Stimulated activated CD4-positive, alpha-beta T cell treated with anti-CD3 and anti-CD28 coated beads, Interleukin-12 subunit alpha, Interleukin-12 subunit beta, amount 100 ng/mL, for 48 hours (primary cell): ENCODE measurements around the gene CXorf66.
"Not testable (repeated sequence)": the region's sequence is repeated elsewhere in the genome, so short reads cannot be mapped to it uniquely, and the experiment has no call there.

Experiments
- DNase-seq, 3 donors: peaks; one replicate each; pipeline ENCODE4 v3.0.0-alpha.2; 2020; ENCODE audit warnings: low read depth in 2 of 3, low spot score in 1 of 3

Gene CXorf66

DNA sequence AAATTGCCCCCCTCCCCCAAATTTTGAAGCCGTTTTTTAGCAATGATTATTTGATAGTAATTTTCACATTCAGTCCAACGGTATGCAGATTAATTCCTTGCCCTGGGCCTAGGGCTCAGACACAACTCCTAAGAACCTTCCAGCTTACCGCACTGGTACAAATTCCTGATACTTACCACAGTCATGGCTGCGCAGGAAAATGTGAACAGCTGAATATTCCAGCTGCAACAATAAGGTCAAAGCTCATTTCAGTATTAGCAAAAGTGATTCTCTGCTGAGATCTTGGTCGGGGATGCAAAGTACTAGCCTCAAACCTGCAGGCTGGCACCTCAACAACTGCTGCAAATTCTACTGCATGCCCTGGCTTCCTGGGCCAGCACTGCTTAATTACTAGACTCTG, 35.4 kb downstream of the CXorf66 start:
- DNase-seq, result no peak

DNA sequence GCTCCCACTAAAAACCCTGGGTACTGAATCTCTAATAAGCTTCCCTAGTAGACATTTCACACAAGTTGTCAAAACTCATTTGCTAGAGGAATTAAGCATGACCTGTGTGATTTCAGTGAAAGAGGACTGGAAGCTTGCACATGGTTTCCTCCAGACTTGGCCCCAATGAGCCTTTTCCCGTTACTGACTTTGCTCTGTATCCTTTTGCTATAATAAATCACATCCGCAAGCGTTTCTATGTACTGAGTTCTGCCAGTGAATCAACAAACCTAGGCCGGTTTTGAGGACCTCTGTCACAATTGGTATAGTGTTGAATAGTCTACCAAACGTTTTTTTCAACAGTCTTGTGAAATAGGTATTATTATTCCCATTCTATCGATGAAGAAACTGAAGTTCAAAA, 40.6 kb downstream of the CXorf66 start:
- DNase-seq, result no peak

DNA sequence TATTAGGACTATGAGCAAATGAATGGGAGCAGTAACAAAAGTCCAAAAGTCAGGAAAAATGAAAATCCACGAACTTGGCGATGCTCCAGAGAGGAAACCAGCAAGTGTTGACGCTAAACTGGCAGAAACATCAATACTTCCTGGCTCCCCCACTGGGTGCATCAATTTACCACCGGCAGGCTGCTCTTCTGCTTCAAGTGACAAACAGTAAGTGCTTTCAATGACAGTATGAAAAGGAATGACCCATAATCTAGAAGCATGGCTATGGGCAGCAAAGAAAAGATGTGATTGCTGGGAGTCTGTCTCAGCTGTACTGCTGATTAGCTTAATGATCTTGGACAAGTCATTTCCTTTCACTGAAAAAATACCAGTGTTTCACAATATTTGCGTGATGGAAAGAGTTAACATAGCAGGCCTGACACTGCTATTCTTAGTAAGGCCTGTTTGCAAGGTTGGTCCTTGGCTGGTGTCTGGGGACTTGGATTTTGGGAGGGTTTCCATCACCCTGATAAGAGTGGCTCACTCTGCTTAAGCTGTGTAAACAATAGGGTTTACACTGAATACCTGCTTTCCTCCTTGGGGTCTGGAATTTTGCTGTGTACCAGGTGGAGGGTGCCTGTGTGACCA, 41.1 kb downstream of the CXorf66 start:
- no peak for DNase-seq

GRCh38 chrX:139921142-139921541, 44.2 kb downstream of the CXorf66 start:
- DNase-seq, result not testable (repeated sequence)

DNA sequence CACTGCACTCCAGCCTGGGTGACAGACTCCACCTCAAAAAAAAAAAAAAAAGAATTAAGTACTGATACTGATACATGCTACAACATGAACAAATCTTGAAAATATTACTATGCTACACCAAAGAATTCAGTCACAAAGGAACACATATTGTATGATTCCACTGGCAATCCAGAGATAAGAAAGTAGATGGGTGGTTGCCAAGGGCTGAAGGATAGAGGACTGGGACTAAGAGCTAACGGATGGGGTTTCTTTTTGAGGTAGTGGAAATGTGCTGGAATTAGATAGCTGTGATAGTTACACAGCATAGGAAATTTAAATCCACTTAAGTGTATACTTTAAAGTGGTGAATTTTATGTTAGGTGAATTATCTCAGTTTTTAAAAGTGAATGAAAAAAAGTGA, 45.0 kb downstream of the CXorf66 start:
- no peak for DNase-seq

- DNase-seq, result no peak
Measured at GRCh38 chrX:139914421-139914820, 50.9 kb downstream of the CXorf66 start.

DNA sequence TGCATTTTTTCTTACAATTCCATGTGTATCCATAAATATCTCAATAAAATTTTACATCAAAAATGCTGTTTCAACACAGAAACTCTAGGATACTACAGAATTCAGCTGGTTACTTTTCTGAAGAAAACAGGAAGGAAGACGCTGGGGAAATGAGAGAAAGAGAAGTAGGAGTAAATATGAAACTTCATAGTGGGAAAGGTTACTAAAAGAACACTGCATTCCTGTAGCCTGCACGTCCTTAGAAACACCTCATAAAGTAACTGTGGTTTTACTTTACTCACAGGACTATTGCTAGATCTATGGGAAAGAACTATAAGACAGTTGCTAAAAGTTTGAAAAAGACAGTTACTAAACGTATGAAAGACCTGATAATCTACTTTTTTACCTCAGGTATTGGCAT, 55.6 kb downstream of the CXorf66 start:
- DNase-seq, result no peak

GRCh38 chrX:139907078-139907477, 58.2 kb downstream of the CXorf66 start:
- DNase-seq, result no peak

DNA sequence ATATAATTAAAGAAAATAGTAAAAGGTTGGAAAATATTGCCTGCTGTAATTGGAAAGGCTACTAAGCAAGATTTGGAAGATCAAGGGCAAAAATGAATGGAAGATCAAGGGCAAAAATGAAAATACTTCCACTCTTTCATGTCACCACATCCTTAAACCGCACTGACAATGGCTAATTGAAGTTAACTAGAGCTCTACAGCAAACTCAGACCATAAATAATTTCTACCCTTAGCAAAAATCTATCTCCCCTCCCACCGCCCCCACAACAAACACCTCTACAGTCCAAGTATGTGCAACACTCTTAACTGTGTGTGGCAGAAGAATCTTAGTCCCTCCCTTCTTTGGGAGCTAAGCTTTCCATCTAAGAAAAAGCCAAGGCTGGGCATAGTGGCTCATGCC, 59.6 kb downstream of the CXorf66 start:
- no peak for DNase-seq
